H7 (cell line): ENCODE measurements around the gene CYP3A7. TPM values are rescaled to one million over a fixed set of nuclear protein-coding genes. Genes with fewer than 3 reads are reported as not detected.
"Not testable (repeated sequence)": the region's sequence is repeated elsewhere in the genome, so short reads cannot be mapped to it uniquely, and the experiment has no call there.

Source experiments
- DNase-seq: peaks from one replicate; pipeline ENCODE4 v3.0.0; 2012
- H3K27me3 ChIP-seq: 2 replicates; pipeline ENCODE4 v1.6.0; 2011; ENCODE audit warnings: mild to moderate bottlenecking, low read length; ENCODE audit not compliant: control insufficient read depth, insufficient read depth
- H3K36me3 ChIP-seq: replicated peaks from 2 replicates; pipeline ENCODE4 v1.5.1; 2011; ENCODE audit warnings: low read length; ENCODE audit not compliant: control insufficient read depth, insufficient read depth
- H3K4me3 ChIP-seq: 2 replicates; pipeline ENCODE4 v1.5.1; 2011; ENCODE audit warnings: low read depth, mild to moderate bottlenecking, control low read depth, low read length, moderate library complexity; ENCODE audit not compliant: insufficient read depth
- total RNA-seq: library from RNA; depleted of rRNA; stranded (reverse); fragments of >200 nt; shearing (Covaris generic); gene quantifications from 2 replicates; pipeline ENCODE4 v1.2.3, GENCODE V29; 2014; rRNA removed

CYP3A7 gene
- total RNA-seq, 1 experiment from 2014 or later: not detected

- Histone ChIP-seq H3K36me3 (no peaks in the 10 kb centered on the region), H3K27me3 (no peaks in the 10 kb centered on the region), H3K4me3 (no peak overlapping the region)
- DNase-seq: no peak
Measured at GRCh38 chr7:99677013-99677647, 57.9 kb downstream of the CYP3A7 start.

GRCh38 chr7:99674995-99675742, 59.8 kb downstream of the CYP3A7 start:
- DNase-seq: no peak
- Histone ChIP-seq H3K27me3 (no peaks in the 10 kb centered on the region), H3K36me3 (no peaks in the 10 kb centered on the region), H3K4me3 (no peak overlapping the region)

GRCh38 chr7:99672573-99672972, 62.4 kb downstream of the CYP3A7 start:
- Histone ChIP-seq H3K27me3 (no peaks in the 10 kb centered on the region), H3K36me3 (no peaks in the 10 kb centered on the region), H3K4me3 (no peak overlapping the region)
- no peak for DNase-seq

GRCh38 chr7:99669782-99670181, 65.2 kb downstream of the CYP3A7 start:
- H3K36me3 ChIP-seq: no peaks in the 10 kb centered on the region
- no peaks in the 10 kb centered on the region for H3K27me3 ChIP-seq
- no peak for DNase-seq
- no peak overlapping the region for H3K4me3 ChIP-seq

- Histone ChIP-seq H3K27me3 (no peaks in the 10 kb centered on the region), H3K36me3 (no peaks in the 10 kb centered on the region), H3K4me3 (no peak overlapping the region)
- no peak for DNase-seq
Measured at GRCh38 chr7:99668541-99668940, 66.5 kb downstream of the CYP3A7 start.

- Histone ChIP-seq H3K4me3 (no peak overlapping the region), H3K27me3 (no peaks in the 10 kb centered on the region), H3K36me3 (no peaks in the 10 kb centered on the region)
- DNase-seq: no peak
Measured at GRCh38 chr7:99667179-99667578, 67.8 kb downstream of the CYP3A7 start.

- no peaks in the 10 kb centered on the region for H3K27me3 ChIP-seq
- DNase-seq: no peak
- no peak overlapping the region for H3K4me3 ChIP-seq
- H3K36me3 ChIP-seq: no peaks in the 10 kb centered on the region
Measured at GRCh38 chr7:99666013-99666395, 69.0 kb downstream of the CYP3A7 start.

GRCh38 chr7:99665312-99666012, 69.5 kb downstream of the CYP3A7 start:
- Histone ChIP-seq H3K4me3 (no peak overlapping the region), H3K27me3 (no peaks in the 10 kb centered on the region), H3K36me3 (no peaks in the 10 kb centered on the region)
- no peak for DNase-seq

GRCh38 chr7:99657879-99658278, 77.1 kb downstream of the CYP3A7 start:
- not testable (repeated sequence) for H3K4me3 ChIP-seq, H3K36me3 ChIP-seq, H3K27me3 ChIP-seq, DNase-seq

Other genes starting within 250 kb of the CYP3A7 start
- gene ZNF394, start 234.9 kb downstream of the CYP3A7 start, total RNA-seq: 18.4 and 20.1 TPM in 2 replicates
- gene ZKSCAN5, start 230.5 kb downstream of the CYP3A7 start, total RNA-seq: 20.0 and 28.7 TPM in 2 replicates
- gene FAM200A, start 183.1 kb downstream of the CYP3A7 start, total RNA-seq: 7.2 and 8.1 TPM in 2 replicates
- gene ZNF655, start 176.6 kb downstream of the CYP3A7 start, total RNA-seq: 37.6 and 58.6 TPM in 2 replicates
- gene TMEM225B, start 136.9 kb downstream of the CYP3A7 start, total RNA-seq: 0.48 and 0.52 TPM in 2 replicates
- 12.5 and 13.2 TPM in 2 replicates for gene ZSCAN25, start 118.2 kb downstream of the CYP3A7 start, total RNA-seq
- gene CYP3A5, start 55.2 kb downstream of the CYP3A7 start, total RNA-seq: 0.31 TPM in 1 of 2 replicates, not detected in the other
- gene CYP3A4, start 49.0 kb upstream of the CYP3A7 start, total RNA-seq: not detected in 2 replicates
- gene CYP3A43, start 92.8 kb upstream of the CYP3A7 start, total RNA-seq: 0.48 TPM in 1 of 2 replicates, not detected in the other
- gene OR2AE1, start 141.8 kb upstream of the CYP3A7 start, total RNA-seq: not detected in 2 replicates
- 0.28 TPM in 1 of 2 replicates, not detected in the other for gene TRIM4, start 184.3 kb upstream of the CYP3A7 start, total RNA-seq
- gene GJC3, start 194.4 kb upstream of the CYP3A7 start, total RNA-seq: 0.10 and 0.37 TPM in 2 replicates
- gene AZGP1, start 240.8 kb upstream of the CYP3A7 start, total RNA-seq: not detected in 2 replicates